ENCODE results near the gene PRKAA2.
A peak's percentile ranks its signal among the peaks of the same experiment; 100 is the strongest.

Gene PRKAA2

DNA sequence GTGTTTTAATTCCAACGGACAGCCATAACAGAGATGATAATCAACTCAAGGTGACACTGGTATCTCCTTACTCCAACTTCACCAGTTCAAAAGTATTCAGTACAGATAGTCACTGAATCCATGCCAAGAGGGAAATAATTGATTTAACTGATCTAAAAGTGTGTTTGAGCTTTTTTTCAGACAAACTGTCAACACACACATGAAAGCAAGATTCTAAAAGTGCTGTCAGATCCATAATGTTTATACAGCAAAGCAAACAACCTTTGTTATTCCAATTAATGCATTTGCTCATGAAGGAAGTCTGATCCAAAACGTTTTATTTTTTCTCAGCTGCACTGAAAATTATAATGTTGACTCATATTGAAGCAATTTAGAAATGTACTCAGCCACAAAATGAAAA is 5.9 kb upstream of the PRKAA2 start:
- ChIA-PET POLR2A (no interaction called here), CTCF (interaction anchor here (0.9 kb wide), 1 partner anchor 1342 kb away, joined by 5 read pairs; no protein-coding TSS in a partner anchor)
- H3K4me3 ChIP-seq (ENCODE audit: low read depth, low read length) = no peak overlapping the region
- TF ChIP-seq, protein P1, sequence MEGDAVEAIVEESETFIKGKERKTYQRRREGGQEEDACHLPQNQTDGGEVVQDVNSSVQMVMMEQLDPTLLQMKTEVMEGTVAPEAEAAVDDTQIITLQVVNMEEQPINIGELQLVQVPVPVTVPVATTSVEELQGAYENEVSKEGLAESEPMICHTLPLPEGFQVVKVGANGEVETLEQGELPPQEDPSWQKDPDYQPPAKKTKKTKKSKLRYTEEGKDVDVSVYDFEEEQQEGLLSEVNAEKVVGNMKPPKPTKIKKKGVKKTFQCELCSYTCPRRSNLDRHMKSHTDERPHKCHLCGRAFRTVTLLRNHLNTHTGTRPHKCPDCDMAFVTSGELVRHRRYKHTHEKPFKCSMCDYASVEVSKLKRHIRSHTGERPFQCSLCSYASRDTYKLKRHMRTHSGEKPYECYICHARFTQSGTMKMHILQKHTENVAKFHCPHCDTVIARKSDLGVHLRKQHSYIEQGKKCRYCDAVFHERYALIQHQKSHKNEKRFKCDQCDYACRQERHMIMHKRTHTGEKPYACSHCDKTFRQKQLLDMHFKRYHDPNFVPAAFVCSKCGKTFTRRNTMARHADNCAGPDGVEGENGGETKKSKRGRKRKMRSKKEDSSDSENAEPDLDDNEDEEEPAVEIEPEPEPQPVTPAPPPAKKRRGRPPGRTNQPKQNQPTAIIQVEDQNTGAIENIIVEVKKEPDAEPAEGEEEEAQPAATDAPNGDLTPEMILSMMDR (IDR thresholded peaks at IDR 0.05; ENCODE audit: insufficient read depth, low read length, missing control alignments) = no peak
- no peak for DNase-seq (ENCODE audit: low read depth, low spot score)

GRCh38 chr1:56643661-56644060 is 1.5 kb upstream of the PRKAA2 start:
- TF ChIP-seq, protein P1 (IDR thresholded peaks at IDR 0.05; ENCODE audit: insufficient read depth, low read length, missing control alignments) = no peak
- POLR2A ChIA-PET = no interaction called here
- H3K4me3 ChIP-seq (ENCODE audit: low read depth, low read length) = no peak overlapping the region
- CTCF ChIA-PET = interaction anchor here (1.2 to 1.7 kb wide), 2 partner anchors 67 to 177 kb away, joined by 5 read pairs; no protein-coding TSS in a partner anchor
- DNase-seq (ENCODE audit: low read depth, low spot score) = no peak

DNA sequence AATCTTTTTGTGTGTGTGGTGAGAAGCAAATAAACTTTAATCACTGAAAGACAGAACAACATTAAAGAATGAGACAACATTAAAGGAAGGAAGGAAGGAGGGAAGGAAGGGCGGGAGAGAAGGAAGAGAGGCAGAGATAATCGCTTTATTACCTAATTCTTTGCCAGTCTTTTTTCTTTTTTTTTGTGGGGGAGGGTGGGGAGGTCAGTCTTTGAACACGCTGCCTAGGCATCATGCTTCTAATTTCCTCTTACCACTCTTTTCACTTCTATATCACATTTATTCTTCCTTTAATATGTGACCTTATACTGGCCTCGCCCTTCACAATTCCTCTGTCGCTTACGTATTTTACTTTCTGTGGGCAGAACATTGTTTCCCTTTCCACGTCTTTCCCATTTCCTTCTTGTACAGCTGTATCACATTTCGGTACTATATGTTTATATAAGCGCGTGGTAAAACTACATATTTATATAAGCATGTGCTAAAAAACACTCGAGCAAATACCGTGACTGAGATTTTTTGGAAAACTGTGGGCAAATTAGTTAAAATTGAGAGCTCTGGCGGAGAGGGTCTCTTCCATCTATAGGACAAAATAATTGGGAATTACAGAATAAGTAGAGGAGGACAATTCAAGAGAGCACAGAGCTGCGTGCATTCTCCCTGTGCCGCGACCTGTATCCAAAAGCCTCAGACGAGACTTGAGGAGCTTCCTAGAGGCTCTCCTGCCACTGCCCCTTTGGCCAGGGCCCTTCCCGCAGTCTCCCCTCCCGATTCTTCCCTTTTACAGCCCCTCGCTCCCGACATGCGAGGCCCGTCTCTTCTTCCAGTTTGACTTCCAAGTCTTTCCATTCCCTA is 823 bp upstream of the PRKAA2 start:
- DNase-seq (ENCODE audit: low read depth, low spot score) = no peak
- peak overlapping the region; percentile 70 for H3K4me3 ChIP-seq (ENCODE audit: low read depth, low read length)
- TF ChIP-seq, protein P1 (IDR thresholded peaks at IDR 0.05; ENCODE audit: insufficient read depth, low read length, missing control alignments) = no peak
- CTCF ChIA-PET = interaction anchor here (1.2 to 1.7 kb wide), 3 partner anchors 65 to 177 kb away, joined by 5 to 6 read pairs (median 5); no protein-coding TSS in a partner anchor
- POLR2A ChIA-PET = no interaction called here

DNA sequence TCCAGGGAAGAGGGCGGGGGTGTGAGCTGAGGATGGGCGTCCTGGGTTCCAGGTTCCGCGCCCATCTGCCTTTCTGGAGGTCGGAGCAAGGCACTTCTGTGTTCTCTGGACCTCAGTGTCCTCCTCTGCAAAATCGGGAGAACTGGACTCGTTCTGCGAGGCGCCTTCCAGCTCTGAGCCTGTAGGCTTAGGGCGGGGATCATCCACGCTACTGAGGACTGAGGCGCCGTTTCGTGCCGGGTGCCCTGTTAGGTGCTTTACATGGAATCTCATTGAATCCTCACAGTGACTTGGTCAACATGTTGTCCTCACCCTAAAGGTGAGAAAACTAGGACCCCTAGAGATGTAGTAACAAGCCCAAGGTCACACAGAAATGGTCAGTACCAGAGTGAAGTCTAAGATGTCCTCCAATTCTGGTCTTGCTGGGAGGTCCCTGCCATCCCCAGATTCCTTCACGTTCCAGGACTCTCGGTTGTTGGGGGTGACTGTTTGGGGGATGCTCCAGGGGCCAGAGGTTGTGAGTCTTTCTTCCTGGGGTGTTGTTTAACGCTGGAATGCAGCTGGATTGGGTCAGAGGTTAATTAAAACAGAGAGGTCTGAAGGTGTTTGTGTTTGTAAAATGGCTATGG is 677 bp downstream of the PRKAA2 start:
- H3K4me3 ChIP-seq (ENCODE audit: low read depth, low read length) = peak overlapping the region; percentile 70
- POLR2A ChIA-PET = no interaction called here
- TF ChIP-seq, protein P1 (IDR thresholded peaks at IDR 0.05; ENCODE audit: insufficient read depth, low read length, missing control alignments) = no peak
- CTCF ChIA-PET = interaction anchor here (1.6 kb wide), 1 partner anchor 64 kb away, joined by 6 read pairs; no protein-coding TSS in a partner anchor
- no peak for DNase-seq (ENCODE audit: low read depth, low spot score)

GRCh38 chr1:56646611-56647010 is 1.5 kb downstream of the PRKAA2 start:
- no peak for DNase-seq (ENCODE audit: low read depth, low spot score)
- TF ChIP-seq, protein P1 (IDR thresholded peaks at IDR 0.05; ENCODE audit: insufficient read depth, low read length, missing control alignments) = no peak
- ChIA-PET POLR2A (no interaction called here), CTCF (no interaction called here)
- no peak overlapping the region for H3K4me3 ChIP-seq (ENCODE audit: low read depth, low read length)

DNA sequence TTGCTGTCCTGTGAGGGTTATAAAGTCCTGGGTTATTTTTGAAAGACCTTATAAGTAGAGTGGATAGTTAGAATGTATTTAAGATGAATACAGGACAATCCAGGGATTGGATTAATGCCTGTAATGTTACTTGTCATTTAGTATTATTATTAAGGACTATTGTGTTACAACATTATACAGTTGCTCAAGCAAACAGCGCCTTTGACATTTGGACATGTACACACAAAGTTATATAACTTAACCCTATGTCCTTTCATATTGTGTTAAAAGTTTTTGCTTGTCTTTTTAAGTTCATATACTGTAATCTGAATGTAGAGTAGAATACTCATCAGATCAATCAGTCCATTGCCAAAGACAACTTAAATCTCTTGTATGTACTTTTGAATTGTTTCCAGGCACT is 2.0 kb downstream of the PRKAA2 start:
- ChIA-PET CTCF (no interaction called here), POLR2A (no interaction called here)
- TF ChIP-seq, protein P1 (IDR thresholded peaks at IDR 0.05; ENCODE audit: insufficient read depth, low read length, missing control alignments) = no peak
- H3K4me3 ChIP-seq (ENCODE audit: low read depth, low read length) = no peak overlapping the region
- no peak for DNase-seq (ENCODE audit: low read depth, low spot score)

Data from AG04449 (cell line).